Smooth muscle cell (in vitro differentiated cells): ENCODE measurements around the gene TOMT. TPM values are rescaled to one million over a fixed set of nuclear protein-coding genes. Genes with fewer than 3 reads are reported as not detected.

Source experiments
- DNase-seq: peaks from one replicate; lab custom pipeline; 2025; ENCODE audit not compliant: unreplicated experiment; lab: John Stamatoyannopoulos, UW
- H2AFZ ChIP-seq: fragments of 200-600 bp; sonication (generic); 2 replicates; pipeline ENCODE4 v1.6.0; 2016; ENCODE audit warnings: antibody characterized with exemption, low read depth, mild to moderate bottlenecking
- H3F3A ChIP-seq: fragments of 200-600 bp; sonication (generic); 2 replicates; pipeline ENCODE4 v1.6.0; 2017; ENCODE audit warnings: antibody characterized with exemption, low read depth
- H3K27ac ChIP-seq: fragments of 200-600 bp; sonication (generic); 2 replicates; pipeline ENCODE4 v1.5.1; 2016; ENCODE audit warnings: low read depth, mild to moderate bottlenecking
- H3K27me3 ChIP-seq: fragments of 200-600 bp; sonication (generic); 2 replicates; pipeline ENCODE4 v1.6.1; 2016; ENCODE audit warnings: low read depth, mild to moderate bottlenecking
- H3K36me3 ChIP-seq: fragments of 200-600 bp; sonication (generic); 2 replicates; pipeline ENCODE4 v1.5.1; 2016; ENCODE audit warnings: low read depth
- H3K4me1 ChIP-seq: fragments of 200-600 bp; sonication (generic); 2 replicates; pipeline ENCODE4 v1.5.1; 2016; ENCODE audit warnings: low read depth
- H3K4me2 ChIP-seq: fragments of 200-600 bp; sonication (generic); 2 replicates; pipeline ENCODE4 v1.6.0; 2016; ENCODE audit warnings: mild to moderate bottlenecking
- H3K4me3 ChIP-seq: fragments of 200-600 bp; sonication (generic); 2 replicates; pipeline ENCODE4 v1.5.1; 2016; ENCODE audit warnings: mild to moderate bottlenecking
- H3K79me2 ChIP-seq: fragments of 200-600 bp; sonication (generic); 2 replicates; pipeline ENCODE4 v1.6.0; 2016; ENCODE audit warnings: low read depth, mild to moderate bottlenecking
- H3K9ac ChIP-seq: fragments of 200-600 bp; sonication (generic); 2 replicates; pipeline ENCODE4 v1.6.0; 2016; ENCODE audit warnings: low read depth
- H3K9me3 ChIP-seq: fragments of 200-600 bp; sonication (generic); replicated peaks from 2 replicates; pipeline ENCODE4 v1.5.1; 2016; ENCODE audit warnings: low read depth
- H4K20me1 ChIP-seq: fragments of 200-600 bp; sonication (generic); 2 replicates; pipeline ENCODE4 v1.6.0; 2016; ENCODE audit warnings: low read depth
- WGBS: methylation state at CpG from one replicate; pipeline ENCODE4 v1.1.7; 2016; ENCODE audit warnings: low lambda C conversion rate; 5-methylcytosine and 5-hydroxymethylcytosine counted together
- microRNA-seq: library from miRNA; unstranded; fragments of <30 nt; microRNA quantifications from one replicate; pipeline ENCODE4, GENCODE V29; 2016; ENCODE audit warnings: borderline number of aligned reads
- polyA plus RNA-seq: library from polyadenylated mRNA; unstranded; fragments of >200 nt; fragmentation: Nextera tagmentation; extraction: Ambion mirVana; gene quantifications from 2 replicates; pipeline ENCODE4 v1.2.1, GENCODE V29; 2016
- small RNA-seq: library from RNA; depleted of rRNA; stranded (forward); fragments of <200 nt; gene quantifications from one replicate; pipeline ENCODE3, GENCODE V24; 2014
- total RNA-seq: library from RNA; depleted of rRNA; stranded (reverse); fragments of >200 nt; gene quantifications from 2 replicates; pipeline ENCODE4 v1.2.3, GENCODE V29; 2014
- TF ChIP-seq, protein P1 (sequence below): fragments of 200-600 bp; sonication (generic); IDR thresholded peaks from 2 replicates; pipeline ENCODE4 v1.5.1; 2017; ENCODE audit warnings: borderline replicate concordance, mild to moderate bottlenecking, antibody characterized with exemption; ENCODE audit not compliant: insufficient read depth, poor library complexity, severe bottlenecking

The TOMT gene
- total and polyA plus RNA-seq, 2 experiments from 2014 or later = not detected

DNA sequence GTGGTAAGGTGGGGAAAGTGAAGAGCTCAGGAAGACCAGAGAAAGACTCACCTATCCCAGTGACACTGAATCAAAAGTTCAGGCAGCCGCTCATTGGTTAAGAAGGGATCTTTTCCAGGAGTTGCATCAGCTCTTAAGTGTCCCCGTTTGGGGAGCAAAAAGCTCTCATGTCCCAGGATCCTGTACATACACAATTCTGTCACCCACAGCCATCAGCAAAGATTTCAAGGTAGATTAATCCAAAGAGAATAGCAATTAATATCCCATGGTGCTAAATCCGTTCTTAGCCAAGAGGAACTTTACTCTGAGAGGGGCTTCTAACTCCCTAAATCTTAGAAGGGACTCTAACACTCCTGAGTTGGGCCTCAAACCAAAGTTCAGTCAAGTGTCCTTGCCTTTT is 49.1 kb downstream of the TOMT start:
- Histone ChIP-seq H3K36me3 (no peaks in the 10 kb centered on the region), H3F3A (no peaks in the 10 kb centered on the region), H3K79me2 (no peaks in the 10 kb centered on the region), H2AFZ (no peak overlapping the region), H3K4me1 (no peaks in the 10 kb centered on the region), H3K4me3 (no peak overlapping the region), H3K27me3 (no peaks in the 10 kb centered on the region), H3K27ac (no peak overlapping the region), H4K20me1 (no peaks in the 10 kb centered on the region), H3K4me2 (no peak overlapping the region), H3K9me3 (no peaks in the 10 kb centered on the region), H3K9ac (no peak overlapping the region)
- no peak for DNase-seq
- TF ChIP-seq, protein P1, sequence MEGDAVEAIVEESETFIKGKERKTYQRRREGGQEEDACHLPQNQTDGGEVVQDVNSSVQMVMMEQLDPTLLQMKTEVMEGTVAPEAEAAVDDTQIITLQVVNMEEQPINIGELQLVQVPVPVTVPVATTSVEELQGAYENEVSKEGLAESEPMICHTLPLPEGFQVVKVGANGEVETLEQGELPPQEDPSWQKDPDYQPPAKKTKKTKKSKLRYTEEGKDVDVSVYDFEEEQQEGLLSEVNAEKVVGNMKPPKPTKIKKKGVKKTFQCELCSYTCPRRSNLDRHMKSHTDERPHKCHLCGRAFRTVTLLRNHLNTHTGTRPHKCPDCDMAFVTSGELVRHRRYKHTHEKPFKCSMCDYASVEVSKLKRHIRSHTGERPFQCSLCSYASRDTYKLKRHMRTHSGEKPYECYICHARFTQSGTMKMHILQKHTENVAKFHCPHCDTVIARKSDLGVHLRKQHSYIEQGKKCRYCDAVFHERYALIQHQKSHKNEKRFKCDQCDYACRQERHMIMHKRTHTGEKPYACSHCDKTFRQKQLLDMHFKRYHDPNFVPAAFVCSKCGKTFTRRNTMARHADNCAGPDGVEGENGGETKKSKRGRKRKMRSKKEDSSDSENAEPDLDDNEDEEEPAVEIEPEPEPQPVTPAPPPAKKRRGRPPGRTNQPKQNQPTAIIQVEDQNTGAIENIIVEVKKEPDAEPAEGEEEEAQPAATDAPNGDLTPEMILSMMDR = no peak
- WGBS = 93% methylated on average over 3 of the region's 3 CpGs

DNA sequence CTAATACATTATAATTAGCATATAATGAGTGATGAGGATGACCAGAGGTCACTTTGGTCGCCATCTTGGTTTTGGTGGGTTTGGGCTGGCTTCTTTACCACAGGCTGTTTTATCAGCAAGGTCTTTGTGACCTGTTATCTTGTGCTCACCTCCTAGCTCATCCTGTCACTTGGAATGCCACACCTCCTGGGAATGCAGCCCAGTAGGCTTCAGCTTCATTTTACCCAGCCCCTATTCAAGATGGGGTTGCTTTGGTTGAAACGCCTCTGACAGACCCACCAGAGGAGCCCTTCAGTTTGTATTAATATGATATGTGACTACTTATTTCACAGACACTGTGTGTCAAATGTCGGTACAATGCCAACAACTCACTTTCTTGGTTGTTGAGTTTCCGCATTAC is 50.0 kb downstream of the TOMT start:
- no peak overlapping the region for H3K4me2 ChIP-seq
- no peak overlapping the region for H2AFZ ChIP-seq
- H3K27me3 ChIP-seq = no peaks in the 10 kb centered on the region
- DNase-seq = no peak
- no peaks in the 10 kb centered on the region for H4K20me1 ChIP-seq
- H3K4me1 ChIP-seq = no peaks in the 10 kb centered on the region
- no peak overlapping the region for H3K4me3 ChIP-seq
- no peaks in the 10 kb centered on the region for H3K79me2 ChIP-seq
- no peaks in the 10 kb centered on the region for H3K9me3 ChIP-seq
- no peak overlapping the region for H3K9ac ChIP-seq
- TF ChIP-seq, protein P1 = no peak
- H3K27ac ChIP-seq = no peak overlapping the region
- 91% methylated on average over 4 of the region's 4 CpGs for WGBS
- H3F3A ChIP-seq = no peaks in the 10 kb centered on the region
- no peaks in the 10 kb centered on the region for H3K36me3 ChIP-seq

DNA sequence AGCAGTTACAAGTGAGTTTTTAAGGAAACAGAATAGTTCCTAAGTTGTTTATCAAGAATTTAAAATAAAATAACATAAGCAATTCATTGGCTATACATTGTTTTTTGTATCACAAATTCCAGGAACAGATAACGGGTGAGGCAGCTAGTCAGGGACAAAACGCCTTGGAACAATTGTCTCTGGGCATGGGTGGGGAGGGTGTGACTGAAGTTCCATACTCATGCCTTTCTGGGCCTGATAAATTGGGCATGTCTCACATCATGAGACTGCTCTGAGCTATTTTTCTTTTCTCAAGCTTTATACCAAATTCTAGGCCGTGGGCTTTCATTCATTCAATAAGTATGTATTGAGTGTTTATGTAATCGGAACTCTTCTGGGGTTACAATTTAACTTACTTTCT is 51.4 kb downstream of the TOMT start:
- TF ChIP-seq, protein P1 = no peak
- Histone ChIP-seq H3K9ac (no peak overlapping the region), H3K4me1 (no peaks in the 10 kb centered on the region), H3K36me3 (no peaks in the 10 kb centered on the region), H3K79me2 (no peaks in the 10 kb centered on the region), H2AFZ (no peak overlapping the region), H3K4me2 (no peak overlapping the region), H3K9me3 (no peaks in the 10 kb centered on the region), H3K4me3 (no peak overlapping the region), H3K27me3 (no peaks in the 10 kb centered on the region), H3F3A (no peaks in the 10 kb centered on the region), H3K27ac (no peak overlapping the region), H4K20me1 (no peaks in the 10 kb centered on the region)
- 93% methylated on average over 4 of the region's 4 CpGs for WGBS
- no peak for DNase-seq

Small RNA genes within 50 kb of the gene (microRNA-seq; reads per million reads assigned to microRNA genes)
- not detected for gene MIR3165

Small RNA genes within 50 kb of the gene (small RNA-seq; reads per million reads assigned to genes)
- gene MIR3165 = not detected

Other genes with a start within 250 kb of the TOMT start
- gene DEFB131B, start 227.5 kb upstream of the TOMT start, total RNA-seq = not detected in 2 replicates
- gene DEFB131B, start 227.5 kb upstream of the TOMT start, polyA plus RNA-seq = not detected in 2 replicates
- gene XNDC1N, start 177.3 kb upstream of the TOMT start, total RNA-seq = 1.1 and 7.1 TPM in 2 replicates
- 1.4 and 1.9 TPM in 2 replicates for gene XNDC1N, start 177.3 kb upstream of the TOMT start, polyA plus RNA-seq
- gene RNF121, start 176.9 kb upstream of the TOMT start, total RNA-seq = 35.3 and 49.5 TPM in 2 replicates
- 34.4 and 34.9 TPM in 2 replicates for gene RNF121, start 176.9 kb upstream of the TOMT start, polyA plus RNA-seq
- gene IL18BP, start 107.0 kb upstream of the TOMT start, total RNA-seq = 4.5 and 10.5 TPM in 2 replicates
- gene IL18BP, start 107.0 kb upstream of the TOMT start, polyA plus RNA-seq = 0.55 and 4.6 TPM in 2 replicates
- gene NUMA1, start 25.4 kb upstream of the TOMT start, total RNA-seq = 79.4 and 107 TPM in 2 replicates
- gene NUMA1, start 25.4 kb upstream of the TOMT start, polyA plus RNA-seq = 72.4 and 92.1 TPM in 2 replicates
- gene LRRC51, start 25.1 kb upstream of the TOMT start, total RNA-seq = 1.1 and 3.4 TPM in 2 replicates
- gene LRRC51, start 25.1 kb upstream of the TOMT start, polyA plus RNA-seq = 6.1 and 7.1 TPM in 2 replicates
- 72.2 and 74.1 TPM in 2 replicates for gene LAMTOR1, start 2.6 kb upstream of the TOMT start, total RNA-seq
- gene LAMTOR1, start 2.6 kb upstream of the TOMT start, polyA plus RNA-seq = 117 and 148 TPM in 2 replicates
- 12.2 and 19.0 TPM in 2 replicates for gene ANAPC15, start 6.8 kb downstream of the TOMT start, total RNA-seq
- 42.2 and 51.9 TPM in 2 replicates for gene ANAPC15, start 6.8 kb downstream of the TOMT start, polyA plus RNA-seq
- gene FOLR3, start 29.8 kb downstream of the TOMT start, total RNA-seq = not detected in 2 replicates
- gene FOLR3, start 29.8 kb downstream of the TOMT start, polyA plus RNA-seq = not detected in 2 replicates
- gene FOLR1, start 86.2 kb downstream of the TOMT start, total RNA-seq = 8.5 and 9.4 TPM in 2 replicates
- gene FOLR1, start 86.2 kb downstream of the TOMT start, polyA plus RNA-seq = 8.1 and 15.0 TPM in 2 replicates
- gene FOLR2, start 110.9 kb downstream of the TOMT start, total RNA-seq = not detected in 2 replicates
- gene FOLR2, start 110.9 kb downstream of the TOMT start, polyA plus RNA-seq = not detected in 2 replicates
- 66.0 and 71.6 TPM in 2 replicates for gene INPPL1, start 118.8 kb downstream of the TOMT start, total RNA-seq
- gene INPPL1, start 118.8 kb downstream of the TOMT start, polyA plus RNA-seq = 95.6 and 104 TPM in 2 replicates
- gene PHOX2A, start 138.3 kb downstream of the TOMT start, total RNA-seq = not detected in 2 replicates
- 0.13 TPM in 1 of 2 replicates, not detected in the other for gene PHOX2A, start 138.3 kb downstream of the TOMT start, polyA plus RNA-seq